GM21381 (cell line): ENCODE results near the gene GON4L.
"Not testable (repeated sequence)": the region's sequence is repeated elsewhere in the genome, so short reads cannot be mapped to it uniquely, and the experiment has no call there.

ENCODE experiments used
- ATAC-seq: cut with Tn5 transposase; IDR thresholded peaks from one replicate; pipeline ENCODE4 v1.9.1; 2021; ENCODE audit warnings: mild to moderate bottlenecking, moderate library complexity; ENCODE audit not compliant: unreplicated experiment

Gene GON4L

DNA sequence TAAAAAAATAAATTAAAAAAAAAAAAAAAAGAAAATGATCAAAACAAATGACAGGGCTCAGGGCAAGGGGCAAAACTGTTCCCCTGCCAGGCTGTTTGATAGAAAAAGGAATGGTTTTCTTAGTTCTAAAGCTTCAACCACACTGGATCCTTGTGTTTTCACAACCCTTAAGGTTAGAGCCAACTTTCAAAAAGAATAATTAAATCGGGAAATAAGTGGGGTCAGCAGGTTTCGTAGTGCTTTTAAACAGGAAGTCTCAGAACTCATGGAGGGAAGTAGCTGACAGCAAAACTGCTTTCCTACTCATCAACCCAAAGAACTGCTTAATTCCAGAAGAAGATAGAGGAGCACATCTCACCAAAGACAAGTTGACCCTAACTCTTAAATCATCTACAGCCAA is 155.3 kb downstream of the GON4L start:
- not testable (repeated sequence) for ATAC-seq
